Activated B cell treated with CpG ODN at 0.5 μM for 24 hours (primary cell): Measurements from ENCODE around the gene WNT2. TPM values are rescaled to one million over a fixed set of nuclear protein-coding genes. Genes with fewer than 3 reads are reported as not detected.
"Not testable (repeated sequence)": the region's sequence is repeated elsewhere in the genome, so short reads cannot be mapped to it uniquely, and the experiment has no call there.

Experiments
- ATAC-seq: fragments of 200-7000 bp; cut with Tn5 transposase; one replicate; pipeline ENCODE4 v1.10.0; 2021; ENCODE audit warnings: low read depth, mild to moderate bottlenecking, moderate library complexity
- CTCF ChIA-PET: fragments of 350-600 bp; sonication (Branson Sonifier 250); formaldehyde crosslinking; loops from one replicate; lab custom pipeline; 2021; ENCODE audit warnings: antibody characterized with exemption; lab: Charles Lee
- POLR2A ChIA-PET: fragments of 350-600 bp; sonication (Branson Sonifier 250); formaldehyde crosslinking; loops from one replicate; lab custom pipeline; 2021; ENCODE audit warnings: antibody characterized with exemption; lab: Charles Lee
- DNase-seq: peaks from one replicate; pipeline ENCODE4 v3.0.0; 2022
- H3K27ac Mint-ChIP-seq: one replicate; pipeline ENCODE4 v1.8.0; 2020; ENCODE audit warnings: mixed read lengths
- H3K27me3 Mint-ChIP-seq: one replicate; pipeline ENCODE4 v1.8.0; 2021; ENCODE audit warnings: mixed read lengths
- H3K36me3 Mint-ChIP-seq: one replicate; pipeline ENCODE4 v1.8.0; 2021; ENCODE audit warnings: low read depth, mixed read lengths
- H3K4me1 Mint-ChIP-seq: one replicate; pipeline ENCODE4 v1.8.0; 2021; ENCODE audit warnings: mixed read lengths
- H3K4me3 Mint-ChIP-seq: one replicate; pipeline ENCODE4 v1.8.0; 2020; ENCODE audit warnings: mild to moderate bottlenecking, mixed read lengths
- H3K9me3 Mint-ChIP-seq: one replicate; pipeline ENCODE4 v1.8.0; 2020; ENCODE audit warnings: mixed read lengths
- intact Hi-C: fragments of 100-400 bp; cut with micrococcal nuclease; formaldehyde crosslinking; loops from one replicate; pipeline ENCODE4 v1.15.1; 2024
- total RNA-seq: library from RNA; stranded (reverse); gene quantifications from 2 replicates; pipeline ENCODE4 v1.2.3, GENCODE V29; 2022
- TF ChIP-seq, protein P1 (sequence below): fragments of 200-600 bp; IDR thresholded peaks from one replicate; pipeline ENCODE4 v1.8.0; 2022; ENCODE audit warnings: antibody characterized with exemption, mild to moderate bottlenecking

WNT2 gene
- total RNA-seq, 1 donor from 2014 or later: not detected

DNA sequence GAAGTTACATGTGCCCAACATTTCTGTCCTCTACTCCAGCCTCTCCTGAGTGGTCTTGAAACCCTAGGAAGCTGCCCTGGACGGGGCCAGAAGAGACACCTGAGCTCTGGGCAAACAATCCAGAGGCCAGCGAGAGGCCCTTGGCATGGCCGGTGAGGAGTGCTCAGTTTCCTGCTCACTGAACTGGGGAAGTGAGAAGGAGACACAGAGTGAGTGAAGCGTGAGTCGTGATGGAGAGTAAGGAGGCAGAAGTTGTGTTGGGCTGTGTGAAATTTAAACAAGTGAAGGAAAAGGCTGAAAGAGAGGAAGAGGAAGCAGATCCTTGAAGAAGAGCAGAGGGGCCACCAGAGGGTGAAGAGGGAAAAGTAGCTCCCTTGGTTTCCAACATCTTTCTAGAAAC lies 73.2 kb downstream of the WNT2 start:
- Mint-ChIP-seq H3K4me3 (no peak overlapping the region), H3K9me3 (peaks cover 9% of the 10 kb centered on the region), H3K36me3 (no peaks in the 10 kb centered on the region), H3K4me1 (no peaks in the 10 kb centered on the region), H3K27ac (no peak overlapping the region), H3K27me3 (no peaks in the 10 kb centered on the region)
- DNase-seq (no peak), ATAC-seq (no peak)
- POLR2A ChIA-PET: no interaction called here
- intact Hi-C loops: no loop called here
- TF ChIP-seq, protein P1, sequence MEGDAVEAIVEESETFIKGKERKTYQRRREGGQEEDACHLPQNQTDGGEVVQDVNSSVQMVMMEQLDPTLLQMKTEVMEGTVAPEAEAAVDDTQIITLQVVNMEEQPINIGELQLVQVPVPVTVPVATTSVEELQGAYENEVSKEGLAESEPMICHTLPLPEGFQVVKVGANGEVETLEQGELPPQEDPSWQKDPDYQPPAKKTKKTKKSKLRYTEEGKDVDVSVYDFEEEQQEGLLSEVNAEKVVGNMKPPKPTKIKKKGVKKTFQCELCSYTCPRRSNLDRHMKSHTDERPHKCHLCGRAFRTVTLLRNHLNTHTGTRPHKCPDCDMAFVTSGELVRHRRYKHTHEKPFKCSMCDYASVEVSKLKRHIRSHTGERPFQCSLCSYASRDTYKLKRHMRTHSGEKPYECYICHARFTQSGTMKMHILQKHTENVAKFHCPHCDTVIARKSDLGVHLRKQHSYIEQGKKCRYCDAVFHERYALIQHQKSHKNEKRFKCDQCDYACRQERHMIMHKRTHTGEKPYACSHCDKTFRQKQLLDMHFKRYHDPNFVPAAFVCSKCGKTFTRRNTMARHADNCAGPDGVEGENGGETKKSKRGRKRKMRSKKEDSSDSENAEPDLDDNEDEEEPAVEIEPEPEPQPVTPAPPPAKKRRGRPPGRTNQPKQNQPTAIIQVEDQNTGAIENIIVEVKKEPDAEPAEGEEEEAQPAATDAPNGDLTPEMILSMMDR: no peak
- CTCF ChIA-PET: no interaction called here

DNA sequence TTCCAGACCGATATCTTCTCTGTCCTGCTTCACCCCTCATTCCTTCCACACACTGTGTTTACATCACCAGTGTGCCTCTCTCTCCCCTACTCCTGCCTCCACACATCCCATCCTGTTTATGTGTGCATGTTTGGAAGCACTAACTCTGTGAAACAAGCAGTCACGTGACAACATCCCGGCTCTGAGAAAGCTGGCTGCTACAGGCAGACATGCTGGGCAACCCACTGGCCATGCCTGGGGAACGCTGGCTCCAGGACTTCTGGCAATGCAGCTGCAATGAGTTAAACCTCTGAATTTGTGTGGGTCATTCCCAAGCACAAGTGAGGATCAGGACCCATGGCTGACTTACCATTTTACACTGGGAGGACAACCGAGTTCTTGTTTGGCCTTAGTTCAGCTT lies 74.0 kb downstream of the WNT2 start:
- TF ChIP-seq, protein P1: no peak
- intact Hi-C loops: no loop called here
- peaks cover 9% of the 10 kb centered on the region for H3K9me3 Mint-ChIP-seq
- no peaks in the 10 kb centered on the region for H3K27me3 Mint-ChIP-seq
- ATAC-seq: no peak
- no peak overlapping the region for H3K27ac Mint-ChIP-seq
- H3K4me3 Mint-ChIP-seq: no peak overlapping the region
- H3K4me1 Mint-ChIP-seq: no peaks in the 10 kb centered on the region
- no peaks in the 10 kb centered on the region for H3K36me3 Mint-ChIP-seq
- ChIA-PET CTCF (no interaction called here), POLR2A (no interaction called here)
- no peak for DNase-seq

DNA sequence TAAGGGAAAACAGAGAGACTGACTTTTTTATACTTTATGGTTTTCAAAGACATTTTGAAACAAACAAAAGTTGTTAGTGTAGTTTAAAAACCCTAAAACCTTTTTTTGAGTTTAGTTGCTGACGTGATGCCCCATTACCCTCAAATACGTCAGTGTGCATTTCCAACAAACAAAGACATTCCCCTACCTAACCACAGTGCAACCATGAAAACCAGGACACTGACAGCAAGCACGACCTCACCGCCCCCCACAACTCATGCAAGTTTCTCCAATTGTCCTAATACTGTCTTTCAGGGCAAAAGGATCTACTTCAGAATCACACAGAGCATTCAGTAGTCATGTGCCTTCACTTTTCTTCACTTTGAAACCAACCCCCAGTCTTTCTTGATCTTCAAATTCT lies 75.0 kb downstream of the WNT2 start:
- intact Hi-C loops: no loop called here
- no peak overlapping the region for H3K27ac Mint-ChIP-seq
- H3K36me3 Mint-ChIP-seq: no peaks in the 10 kb centered on the region
- H3K4me3 Mint-ChIP-seq: no peak overlapping the region
- ChIA-PET CTCF (no interaction called here), POLR2A (no interaction called here)
- no peaks in the 10 kb centered on the region for H3K4me1 Mint-ChIP-seq
- TF ChIP-seq, protein P1: no peak
- ATAC-seq: no peak
- no peaks in the 10 kb centered on the region for H3K27me3 Mint-ChIP-seq
- H3K9me3 Mint-ChIP-seq: peaks cover 9% of the 10 kb centered on the region
- no peak for DNase-seq

DNA sequence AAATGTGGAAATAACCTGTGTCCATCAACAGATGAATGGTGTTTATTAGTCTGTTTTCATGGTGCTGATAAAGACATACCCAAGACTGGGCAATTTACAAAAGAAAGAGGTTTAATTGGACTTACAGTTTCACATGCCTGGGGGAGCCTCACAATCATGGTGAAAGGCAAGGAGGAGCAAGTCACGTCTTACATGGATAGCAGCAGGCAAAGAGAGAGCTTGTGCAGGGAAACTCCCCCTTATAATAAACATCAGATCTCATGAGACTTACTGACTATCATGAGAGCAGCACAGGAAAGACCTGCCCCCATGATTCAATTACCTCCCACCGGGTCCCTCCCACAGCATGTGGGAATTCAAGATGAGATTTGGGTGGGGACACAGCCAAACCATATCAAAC lies 77.2 kb downstream of the WNT2 start:
- H3K9me3 Mint-ChIP-seq, intact Hi-C loops, H3K4me3 Mint-ChIP-seq, H3K27ac Mint-ChIP-seq, ATAC-seq, H3K4me1 Mint-ChIP-seq, H3K36me3 Mint-ChIP-seq, POLR2A ChIA-PET, H3K27me3 Mint-ChIP-seq, CTCF ChIA-PET, DNase-seq: not testable (repeated sequence)

DNA sequence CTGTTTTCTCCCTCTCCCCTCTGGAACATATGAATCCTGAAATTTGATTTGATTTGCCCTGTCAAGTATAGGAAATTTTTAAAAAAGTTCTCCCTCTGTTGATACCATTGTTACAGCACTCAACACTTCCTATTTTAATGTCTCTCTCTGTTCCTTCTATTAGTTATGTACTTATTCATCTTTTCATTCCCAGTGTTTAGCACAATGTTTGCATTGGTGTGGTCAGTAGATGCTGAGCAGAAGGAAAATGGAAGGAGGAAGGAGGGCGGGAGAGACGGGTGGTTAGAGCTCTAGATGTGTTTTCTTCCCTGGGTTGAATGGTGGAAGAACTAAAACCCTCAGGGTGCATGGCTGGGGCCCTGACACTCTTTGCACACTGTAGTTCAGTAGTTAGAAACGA lies 79.5 kb downstream of the WNT2 start:
- CTCF ChIA-PET: no interaction called here
- TF ChIP-seq, protein P1: no peak
- Mint-ChIP-seq H3K4me3 (no peak overlapping the region), H3K9me3 (peaks cover 5% of the 10 kb centered on the region), H3K36me3 (no peaks in the 10 kb centered on the region), H3K4me1 (no peaks in the 10 kb centered on the region), H3K27me3 (peaks cover 4% of the 10 kb centered on the region), H3K27ac (no peak overlapping the region)
- POLR2A ChIA-PET: no interaction called here
- intact Hi-C loops: no loop called here
- ATAC-seq (no peak), DNase-seq (no peak)

DNA sequence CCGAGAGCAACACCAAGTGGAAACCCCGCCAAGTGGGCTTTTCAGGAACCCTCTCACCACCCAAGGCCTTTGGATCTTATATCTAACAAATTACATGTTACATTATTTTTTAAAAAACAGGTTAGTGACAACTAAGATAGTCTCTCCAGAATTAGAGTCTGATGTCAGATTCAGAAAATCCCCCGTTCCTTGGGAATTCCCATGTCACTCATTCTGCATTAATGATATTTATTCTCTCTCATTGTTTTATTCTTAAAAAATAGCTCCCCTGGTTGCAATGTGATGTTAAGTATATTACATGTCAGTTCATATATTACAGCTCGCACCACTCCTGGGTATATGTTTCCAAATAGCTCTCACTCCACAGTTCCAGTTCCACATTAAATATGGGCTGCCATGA lies 81.8 kb downstream of the WNT2 start:
- Mint-ChIP-seq H3K4me3 (no peak overlapping the region), H3K9me3 (peaks cover 8% of the 10 kb centered on the region), H3K36me3 (no peaks in the 10 kb centered on the region), H3K27ac (no peak overlapping the region), H3K27me3 (peaks cover 4% of the 10 kb centered on the region), H3K4me1 (no peaks in the 10 kb centered on the region)
- DNase-seq (no peak), ATAC-seq (no peak)
- ChIA-PET POLR2A (no interaction called here), CTCF (no interaction called here)
- TF ChIP-seq, protein P1: no peak
- intact Hi-C loops: no loop called here
